Jurkat, Clone E6-1 (cell line): ENCODE data around the gene ATP5PO.

Experiments
- DNase-seq: peaks from one replicate; pipeline ENCODE4 v3.0.0-alpha.2; 2011; ENCODE audit warnings: low read depth, low spot score
- H3K4me3 ChIP-seq: 2 replicates; pipeline ENCODE4 v1.5.1; 2011; ENCODE audit warnings: mild to moderate bottlenecking, low read length, control low read depth, moderate library complexity

Gene ATP5PO

GRCh38 chr21:33908760-33909159 lies 6.8 kb downstream of the ATP5PO start:
- DNase-seq, result no peak

GRCh38 chr21:33904041-33904440 lies 11.6 kb downstream of the ATP5PO start:
- H3K4me3 ChIP-seq, result no peak overlapping the region
- no peak for DNase-seq

More at GRCh38 chr21:33908760-33909159, 6.8 kb downstream of the ATP5PO start:
- no peak overlapping the region for H3K4me3 ChIP-seq

GRCh38 chr21:33902349-33902748 lies 13.3 kb downstream of the ATP5PO start:
- no peak for DNase-seq
- H3K4me3 ChIP-seq, result no peak overlapping the region

GRCh38 chr21:33901412-33902288 lies 14.0 kb downstream of the ATP5PO start:
- H3K4me3 ChIP-seq, result no peak overlapping the region
- peak; percentile 28 for DNase-seq

GRCh38 chr21:33899199-33899598 lies 16.4 kb downstream of the ATP5PO start:
- no peak for DNase-seq
- H3K4me3 ChIP-seq, result no peak overlapping the region

- no peak overlapping the region for H3K4me3 ChIP-seq
- DNase-seq, result no peak
These were observed 17.0 kb downstream of the ATP5PO start for GRCh38 chr21:33898586-33898985.

- no peak overlapping the region for H3K4me3 ChIP-seq
- DNase-seq, result no peak
These were observed 17.9 kb downstream of the ATP5PO start for GRCh38 chr21:33897739-33898138.

GRCh38 chr21:33897098-33897497 lies 18.5 kb downstream of the ATP5PO start:
- no peak for DNase-seq
- no peak overlapping the region for H3K4me3 ChIP-seq

- no peak overlapping the region for H3K4me3 ChIP-seq
- DNase-seq, result no peak
These were observed 18.9 kb downstream of the ATP5PO start for GRCh38 chr21:33896691-33897090.

- H3K4me3 ChIP-seq, result no peak overlapping the region
- no peak for DNase-seq
These were observed 20.2 kb downstream of the ATP5PO start for GRCh38 chr21:33895356-33895755.

- DNase-seq, result peak; percentile 83
- H3K4me3 ChIP-seq, result peak overlapping the region; percentile 16
These were observed 20.8 kb downstream of the ATP5PO start for GRCh38 chr21:33894736-33895288.

- no peak for DNase-seq
- H3K4me3 ChIP-seq, result no peak overlapping the region
These were observed 21.7 kb downstream of the ATP5PO start for GRCh38 chr21:33893917-33894316.

- DNase-seq, result no peak
- no peak overlapping the region for H3K4me3 ChIP-seq
These were observed 22.8 kb downstream of the ATP5PO start for GRCh38 chr21:33892853-33893252.

- H3K4me3 ChIP-seq, result no peak overlapping the region
These were observed 25.4 kb downstream of the ATP5PO start for GRCh38 chr21:33890187-33890586.

GRCh38 chr21:33886321-33886720 lies 29.3 kb downstream of the ATP5PO start:
- H3K4me3 ChIP-seq, result no peak overlapping the region
- no peak for DNase-seq

More at GRCh38 chr21:33890187-33890586, 25.4 kb downstream of the ATP5PO start:
- DNase-seq, result no peak

- no peak overlapping the region for H3K4me3 ChIP-seq
- no peak for DNase-seq
These were observed 30.5 kb downstream of the ATP5PO start for GRCh38 chr21:33885172-33885514.

- no peak overlapping the region for H3K4me3 ChIP-seq
These were observed 31.0 kb downstream of the ATP5PO start for GRCh38 chr21:33884376-33885171.

GRCh38 chr21:33883118-33883517 lies 32.5 kb downstream of the ATP5PO start:
- DNase-seq, result no peak

More at GRCh38 chr21:33884376-33885171, 31.0 kb downstream of the ATP5PO start:
- no peak for DNase-seq

GRCh38 chr21:33881689-33882440 lies 33.7 kb downstream of the ATP5PO start:
- H3K4me3 ChIP-seq, result no peak overlapping the region
- DNase-seq, result no peak

More at GRCh38 chr21:33883118-33883517, 32.5 kb downstream of the ATP5PO start:
- no peak overlapping the region for H3K4me3 ChIP-seq
